Endothelial cell of umbilical vein (primary cell): ENCODE measurements around the gene SNAPC2. TPM values are rescaled to one million over a fixed set of nuclear protein-coding genes. Genes with fewer than 3 reads are reported as not detected.

Experiments
- BruUV-seq: library from RNA; stranded (reverse); fragments of 400-500 nt; replicated peaks from 2 replicates; lab custom pipeline; 2021; lab: Mats Ljungman, UMichigan
- CTCF ChIA-PET: fragments of 300-600, 350-600 bp; sonication (Branson Sonifier 250); formaldehyde crosslinking; loops from one replicate; lab custom pipeline; 2021; ENCODE audit warnings: antibody characterized with exemption, inconsistent platforms; lab: Charles Lee
- POLR2A ChIA-PET: fragments of 300-600, 350-600 bp; sonication (Branson Sonifier 250); formaldehyde crosslinking; loops from one replicate; lab custom pipeline; 2021; ENCODE audit warnings: antibody characterized with exemption, inconsistent platforms; lab: Charles Lee
- DNase-seq: peaks from one replicate; pipeline ENCODE4 v3.0.0-alpha.2; 2011; ENCODE audit warnings: low read depth, low spot score
- FAIRE-seq: peaks from 2 replicates; lab custom pipeline; 2011; peaks lifted over from hg19 to GRCh38; lab: Jason Lieb, UNC
- H2AFZ ChIP-seq: 2 replicates; pipeline ENCODE4 v1.6.0; 2012; ENCODE audit warnings: low read depth, low read length, control low read depth, inconsistent platforms
- H3K27ac ChIP-seq: 2 replicates; pipeline ENCODE4 v1.5.1; 2011; ENCODE audit warnings: low read depth, mild to moderate bottlenecking, control low read depth, low read length, moderate library complexity; ENCODE audit not compliant: insufficient read depth
- H3K27me3 ChIP-seq, 2 experiments: 2 replicates each; pipeline versions ENCODE4 v1.6.0 to v1.6.1; 2011; ENCODE audit warnings: low read length in 2 of 2, mixed read lengths in 1 of 2; ENCODE audit not compliant: control insufficient read depth in 2 of 2, insufficient read depth in 2 of 2
- H3K36me3 ChIP-seq, 2 experiments: 2 replicates in 1 of 2; 3 replicates in 1 of 2; pipeline ENCODE4 v1.5.1; 2011; ENCODE audit warnings: low read length in 2 of 2, mild to moderate bottlenecking in 1 of 2, moderate library complexity in 1 of 2; ENCODE audit not compliant: control insufficient read depth in 2 of 2, insufficient read depth in 2 of 2; ENCODE audit errors: extremely low read depth in 1 of 2
- H3K4me1 ChIP-seq: 3 replicates; pipeline ENCODE4 v1.5.1; 2011; ENCODE audit warnings: mild to moderate bottlenecking, low read length; ENCODE audit not compliant: control insufficient read depth, insufficient read depth; ENCODE audit errors: extremely low read depth
- H3K4me2 ChIP-seq: 2 replicates; pipeline ENCODE4 v1.6.1; 2011; ENCODE audit warnings: low read length, control low read depth, mixed read lengths; ENCODE audit not compliant: insufficient read depth
- H3K4me3 ChIP-seq, 3 experiments: fragments of 200-600 bp in 1 of 3; sonication (generic), shearing (Covaris generic) in 1 of 3; replicated peaks in 1 of 3; 2 replicates each; pipeline ENCODE4 v1.5.1; 2011 to 2016; ENCODE audit warnings: control low read depth in 3 of 3, low read length in 3 of 3, mild to moderate bottlenecking in 2 of 3, inconsistent platforms in 1 of 3, low read depth in 1 of 3, moderate library complexity in 1 of 3; ENCODE audit not compliant: insufficient read depth in 1 of 3
- H3K79me2 ChIP-seq: 2 replicates; pipeline ENCODE4 v1.6.0; 2012; ENCODE audit warnings: low read length, inconsistent platforms; ENCODE audit not compliant: control insufficient read depth, insufficient read depth
- H3K9ac ChIP-seq: replicated peaks from 2 replicates; pipeline ENCODE3; 2011; ENCODE audit warnings: low read length, control low read depth; ENCODE audit not compliant: insufficient read depth; ENCODE audit errors: extremely low read depth
- H3K9me1 ChIP-seq: replicated peaks from 3 replicates; pipeline ENCODE4 v1.6.0; 2011; ENCODE audit warnings: mild to moderate bottlenecking, low read length; ENCODE audit not compliant: control insufficient read depth, insufficient read depth; ENCODE audit errors: extremely low read depth
- H3K9me3 ChIP-seq: replicated peaks from 2 replicates; pipeline ENCODE4 v1.5.1; 2012; ENCODE audit warnings: low read length, inconsistent platforms; ENCODE audit not compliant: control insufficient read depth, insufficient read depth
- H4K20me1 ChIP-seq: replicated peaks from 2 replicates; pipeline ENCODE3; 2011; ENCODE audit warnings: mild to moderate bottlenecking, low read length; ENCODE audit not compliant: control insufficient read depth, insufficient read depth; ENCODE audit errors: extremely low read depth
- EZH2 ChIP-seq: IDR thresholded peaks from 2 replicates; pipeline ENCODE4 v1.6.1; 2012; ENCODE audit warnings: borderline replicate concordance, low read depth, mild to moderate bottlenecking, moderate library complexity, low read length, inconsistent platforms; ENCODE audit not compliant: severe bottlenecking
- FOS ChIP-seq: IDR thresholded peaks from 2 replicates; pipeline ENCODE4 v1.6.1; 2011; ENCODE audit warnings: mild to moderate bottlenecking, low read length, moderate library complexity, borderline replicate concordance; ENCODE audit not compliant: insufficient read depth
- GATA2 ChIP-seq: IDR thresholded peaks from 2 replicates; pipeline ENCODE4 v1.7.0; 2011; ENCODE audit warnings: low read depth, mild to moderate bottlenecking, moderate library complexity, mixed read lengths, low read length; ENCODE audit not compliant: insufficient read length, insufficient read depth
- JUN ChIP-seq: IDR thresholded peaks from 2 replicates; pipeline ENCODE4 v1.6.1; 2011; ENCODE audit warnings: borderline replicate concordance, low read depth; ENCODE audit not compliant: insufficient read length, insufficient read depth
- MYC ChIP-seq: IDR thresholded peaks from one replicate; pipeline ENCODE4 v1.6.1; 2011; ENCODE audit warnings: mild to moderate bottlenecking, low read depth, low read length
- POLR2A ChIP-seq: IDR thresholded peaks from 2 replicates; pipeline ENCODE4 v1.6.1; 2012; ENCODE audit warnings: low read depth, mild to moderate bottlenecking, control low read depth, low read length
- POLR2AphosphoS5 ChIP-seq: IDR thresholded peaks from 2 replicates; pipeline ENCODE4 v1.6.1; 2012; ENCODE audit warnings: low read depth, mild to moderate bottlenecking, control low read depth, low read length, moderate library complexity; ENCODE audit not compliant: insufficient read depth
- dilution Hi-C: fragments of 300-500 bp; cut with MboI; formaldehyde crosslinking; loops from one replicate; pipeline ENCODE4 v1.15.0; 2019; ENCODE audit warnings: low sequenced_read_pairs; ENCODE audit not compliant: extremely low pct_ligation_motif_present
- intact Hi-C: fragments of 100-400 bp; cut with micrococcal nuclease; formaldehyde crosslinking; loops from one replicate; pipeline ENCODE4 v1.10.0; 2022
- polyA plus RNA-seq, 4 experiments: library from polyadenylated mRNA; depleted of rRNA in 3 of 4; stranded (reverse) in 3 of 4; unstranded in 1 of 4; fragments of >200 nt; gene quantifications; 2 replicates each; pipeline versions ENCODE4 v1.2.1 to v1.2.3, GENCODE V29; 2011 to 2012; ENCODE audit warnings: missing spikeins in 1 of 4
- total RNA-seq: library from RNA; stranded (reverse); gene quantifications from 2 replicates; pipeline ENCODE4 v1.2.3, GENCODE V29; 2021
- TF ChIP-seq, protein P1 (sequence below), 2 donors: IDR thresholded peaks; 1 replicate in 1 of 2; 2 replicates in 1 of 2; pipeline ENCODE4 v1.5.1; 2011; ENCODE audit warnings: low read length in 2 of 2, mild to moderate bottlenecking in 2 of 2, moderate library complexity in 2 of 2, control low read depth in 1 of 2, inconsistent platforms in 1 of 2, low read depth in 1 of 2; ENCODE audit not compliant: insufficient read depth in 1 of 2; ENCODE audit errors: extremely low read depth in 1 of 2
- TF ChIP-seq, protein P2 (sequence below): IDR thresholded peaks from 2 replicates; pipeline ENCODE4 v1.6.1; 2011; ENCODE audit not compliant: insufficient read depth, insufficient read length

Gene SNAPC2
- total and polyA plus RNA-seq, 2 donors (not counting 3 experiments of a cell fraction or from before 2014, with no cell fraction given), result 23.7 to 25.8 TPM

DNA sequence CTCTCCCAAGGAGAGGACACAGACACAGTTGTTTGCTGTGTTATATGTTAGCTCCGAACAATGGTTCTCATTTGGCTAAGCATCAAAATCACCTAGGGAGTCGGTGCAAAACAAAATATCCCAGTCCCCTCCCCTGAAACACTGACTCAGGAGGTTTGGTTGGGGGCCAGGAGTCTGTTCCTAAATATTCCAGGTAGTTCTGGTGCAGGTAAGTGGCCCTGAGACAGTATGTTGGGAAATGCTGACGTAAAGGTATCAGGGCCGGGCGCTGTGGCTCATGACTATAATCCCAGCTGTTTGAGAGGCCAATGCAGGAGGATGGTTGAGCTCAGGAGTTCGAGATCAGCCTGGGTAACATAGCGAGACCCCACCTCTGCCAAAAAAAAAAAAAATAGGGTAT, 18.8 kb upstream of the SNAPC2 start:
- Histone ChIP-seq H3K9me3 (no peaks in the 10 kb centered on the region), H4K20me1 (no peaks in the 10 kb centered on the region), H3K9me1 (no peaks in the 10 kb centered on the region), H3K27me3 (no peaks in the 10 kb centered on the region), H3K4me3 (no peak overlapping the region), H3K4me2 (no peak overlapping the region), H3K9ac (no peak overlapping the region), H3K27ac (no peak overlapping the region), H3K79me2 (peaks cover 23% of the 10 kb centered on the region), H3K4me1 (peaks cover 16% of the 10 kb centered on the region), H3K36me3 (no peaks in the 10 kb centered on the region), H2AFZ (no peak overlapping the region)
- no peak for DNase-seq
- ChIA-PET CTCF (interaction anchor here (1.0 to 2.6 kb wide), 2 partner anchors 32 to 42 kb away, joined by 4 to 14 read pairs; partner anchors contain the start of gene TIMM44), POLR2A (interaction anchor here (0.7 kb wide), 1 partner anchor 343 kb away, joined by 3 read pairs; no protein-coding TSS in a partner anchor)
- no peak for FAIRE-seq
- intact Hi-C loops, result no loop called here
- dilution Hi-C loops, result no loop called here
- no peak for TF ChIP-seq MYC
- no peak for TF ChIP-seq FOS
- no peak for TF ChIP-seq POLR2A
- no TSS peak for BruUV-seq

DNA sequence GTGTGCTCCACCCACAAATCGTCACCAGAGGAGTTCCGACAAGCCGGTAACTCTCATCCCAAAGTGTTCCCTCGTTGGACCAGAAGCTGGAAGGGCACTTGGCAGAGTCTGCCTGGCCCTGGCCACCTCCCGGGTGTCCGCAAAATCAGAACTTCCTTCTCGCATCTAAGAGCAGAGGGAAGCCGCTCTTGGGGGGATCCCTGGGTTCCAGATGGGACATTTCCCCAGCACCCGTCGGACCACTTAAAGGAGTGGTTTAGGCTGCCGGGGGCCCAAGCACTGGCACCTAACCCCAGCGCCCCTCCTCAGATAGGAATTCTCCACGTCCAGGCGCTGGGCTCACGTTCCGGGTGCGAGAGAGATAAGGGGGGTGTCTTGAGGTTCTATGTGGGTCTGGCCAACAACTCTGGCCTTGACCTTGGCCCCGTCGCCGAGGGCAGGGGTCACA, 17.3 kb upstream of the SNAPC2 start:
- BruUV-seq, result TSS peak; percentile 93
- FAIRE-seq (no peak), DNase-seq (no peak)
- ChIA-PET CTCF (interaction anchor here (0.6 to 2.2 kb wide), 14 partner anchors 13 to 334 kb away, joined by 3 to 17 read pairs (median 3); partner anchors contain the start of genes SNAPC2, TIMM44 and TRAPPC5), POLR2A (interaction anchor here (0.9 to 1.0 kb wide), 2 partner anchors 9 to 18 kb away, joined by 3 to 13 read pairs; partner anchors contain the start of gene SNAPC2)
- TF ChIP-seq GATA2 (no peak), JUN (no peak), EZH2 (no peak), POLR2AphosphoS5 (no peak), MYC (no peak), POLR2A (no peak), FOS (no peak)
- TF ChIP-seq, protein P1, sequence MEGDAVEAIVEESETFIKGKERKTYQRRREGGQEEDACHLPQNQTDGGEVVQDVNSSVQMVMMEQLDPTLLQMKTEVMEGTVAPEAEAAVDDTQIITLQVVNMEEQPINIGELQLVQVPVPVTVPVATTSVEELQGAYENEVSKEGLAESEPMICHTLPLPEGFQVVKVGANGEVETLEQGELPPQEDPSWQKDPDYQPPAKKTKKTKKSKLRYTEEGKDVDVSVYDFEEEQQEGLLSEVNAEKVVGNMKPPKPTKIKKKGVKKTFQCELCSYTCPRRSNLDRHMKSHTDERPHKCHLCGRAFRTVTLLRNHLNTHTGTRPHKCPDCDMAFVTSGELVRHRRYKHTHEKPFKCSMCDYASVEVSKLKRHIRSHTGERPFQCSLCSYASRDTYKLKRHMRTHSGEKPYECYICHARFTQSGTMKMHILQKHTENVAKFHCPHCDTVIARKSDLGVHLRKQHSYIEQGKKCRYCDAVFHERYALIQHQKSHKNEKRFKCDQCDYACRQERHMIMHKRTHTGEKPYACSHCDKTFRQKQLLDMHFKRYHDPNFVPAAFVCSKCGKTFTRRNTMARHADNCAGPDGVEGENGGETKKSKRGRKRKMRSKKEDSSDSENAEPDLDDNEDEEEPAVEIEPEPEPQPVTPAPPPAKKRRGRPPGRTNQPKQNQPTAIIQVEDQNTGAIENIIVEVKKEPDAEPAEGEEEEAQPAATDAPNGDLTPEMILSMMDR (IDR thresholded peaks at IDR 0.05; ENCODE audit: extremely low read depth in 1 of 2, insufficient read depth in 1 of 2, low read depth in 1 of 2, low read length in 2 of 2), result no peak
- TF ChIP-seq, protein P2, sequence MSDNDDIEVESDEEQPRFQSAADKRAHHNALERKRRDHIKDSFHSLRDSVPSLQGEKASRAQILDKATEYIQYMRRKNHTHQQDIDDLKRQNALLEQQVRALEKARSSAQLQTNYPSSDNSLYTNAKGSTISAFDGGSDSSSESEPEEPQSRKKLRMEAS, result no peak
- no peaks in the 10 kb centered on the region for H3K9me3 ChIP-seq
- H3K4me2 ChIP-seq, result peak overlapping the region; percentile 52
- peak overlapping the region; percentile 6 to 48 (median 36) for H3K4me3 ChIP-seq
- peak overlapping the region; percentile 62 for H2AFZ ChIP-seq
- H4K20me1 ChIP-seq, result no peaks in the 10 kb centered on the region
- peaks cover 16% of the 10 kb centered on the region for H3K4me1 ChIP-seq
- peaks cover 28% of the 10 kb centered on the region for H3K79me2 ChIP-seq
- intact Hi-C loops, result loop anchor here (1.0 kb wide), 4 partner anchors 15 to 50 kb away; partner anchors contain the start of genes LRRC8E and SNAPC2
- peak overlapping the region; percentile 16 for H3K27ac ChIP-seq
- H3K36me3 ChIP-seq, result no peaks in the 10 kb centered on the region
- H3K9ac ChIP-seq, result peak overlapping the region; percentile 52
- no peaks in the 10 kb centered on the region for H3K27me3 ChIP-seq
- H3K9me1 ChIP-seq, result no peaks in the 10 kb centered on the region
- dilution Hi-C loops, result no loop called here
